Mesenchymal stem cell (in vitro differentiated cells and primary cell): ENCODE measurements around the gene IRF5.
"Not testable (repeated sequence)": the region's sequence is repeated elsewhere in the genome, so short reads cannot be mapped to it uniquely, and the experiment has no call there.

Experiments used
- DNase-seq: peaks from one replicate; pipeline ENCODE4 v3.0.0-alpha.2; 2013
- H2AFZ ChIP-seq: one replicate; pipeline ENCODE4 v1.6.1; 2013; ENCODE audit warnings: low read depth, mild to moderate bottlenecking, control low read depth, inconsistent platforms, low read length, moderate library complexity
- H2AK5ac ChIP-seq: 2 replicates; pipeline ENCODE4 v1.6.1; 2013; ENCODE audit warnings: low read length, moderate library complexity, mild to moderate bottlenecking, inconsistent platforms; ENCODE audit not compliant: severe bottlenecking
- H2BK120ac ChIP-seq: one replicate; pipeline ENCODE4 v1.6.1; 2013; ENCODE audit warnings: low read depth, mild to moderate bottlenecking, inconsistent platforms, low read length, moderate library complexity
- H2BK12ac ChIP-seq, 2 experiments: one replicate each; pipeline ENCODE4 v1.6.1; 2013; ENCODE audit warnings: inconsistent platforms in 2 of 2, low read length in 2 of 2, mild to moderate bottlenecking in 2 of 2, moderate library complexity in 2 of 2, control low read depth in 1 of 2
- H2BK15ac ChIP-seq: one replicate; pipeline ENCODE4 v1.6.1; 2013; ENCODE audit warnings: mild to moderate bottlenecking, low read depth, inconsistent platforms; ENCODE audit not compliant: poor library complexity, severe bottlenecking
- H2BK5ac ChIP-seq: 2 replicates; pipeline ENCODE4 v1.6.1; 2013; ENCODE audit warnings: low read depth, mild to moderate bottlenecking, low read length, control low read depth, inconsistent platforms; ENCODE audit not compliant: poor library complexity, severe bottlenecking
- H3K14ac ChIP-seq, 2 experiments: one replicate each; pipeline ENCODE4 v1.6.1; 2013; ENCODE audit warnings: inconsistent platforms in 2 of 2, low read length in 2 of 2, control low read depth in 1 of 2, mild to moderate bottlenecking in 1 of 2, moderate library complexity in 1 of 2
- H3K18ac ChIP-seq, 2 experiments: one replicate each; pipeline ENCODE4 v1.6.1; 2013; ENCODE audit warnings: inconsistent platforms in 2 of 2, low read length in 2 of 2, control low read depth in 1 of 2, low read depth in 1 of 2, mild to moderate bottlenecking in 1 of 2
- H3K23ac ChIP-seq, 2 experiments: one replicate each; pipeline ENCODE4 v1.6.1; 2013; ENCODE audit warnings: inconsistent platforms in 2 of 2, low read length in 2 of 2, mild to moderate bottlenecking in 2 of 2, moderate library complexity in 2 of 2, control low read depth in 1 of 2
- H3K27ac ChIP-seq: 2 replicates; pipeline ENCODE4 v1.5.1; 2013; ENCODE audit warnings: mild to moderate bottlenecking, moderate library complexity, low read length, control low read depth, inconsistent platforms; ENCODE audit not compliant: poor library complexity, severe bottlenecking
- H3K27me3 ChIP-seq, 2 experiments: 2 replicates each; pipeline versions ENCODE4 v1.6.1 to v1.7.0; 2013; ENCODE audit warnings: low read length in 2 of 2, mild to moderate bottlenecking in 2 of 2, moderate library complexity in 2 of 2, control low read depth in 1 of 2, inconsistent platforms in 1 of 2; ENCODE audit not compliant: control insufficient read depth in 1 of 2, insufficient read depth in 1 of 2
- H3K36me3 ChIP-seq, 2 experiments: 2 replicates each; pipeline versions ENCODE4 v1.6.1 to v1.7.0; 2013; ENCODE audit warnings: low read length in 2 of 2, control low read depth in 1 of 2, inconsistent platforms in 1 of 2, low read depth in 1 of 2, mild to moderate bottlenecking in 1 of 2; ENCODE audit not compliant: insufficient read depth in 2 of 2, control insufficient read depth in 1 of 2
- H3K4ac ChIP-seq, 2 experiments: one replicate each; pipeline ENCODE4 v1.6.1; 2013; ENCODE audit warnings: inconsistent platforms in 2 of 2, low read length in 2 of 2, mild to moderate bottlenecking in 2 of 2, moderate library complexity in 2 of 2, control low read depth in 1 of 2, low read depth in 1 of 2
- H3K4me1 ChIP-seq: 2 replicates; pipeline ENCODE4 v1.6.1; 2013; ENCODE audit warnings: low read depth, low read length, control low read depth; ENCODE audit not compliant: control insufficient read depth, insufficient read depth
- H3K4me2 ChIP-seq: 2 replicates; pipeline ENCODE4 v1.6.1; 2013; ENCODE audit warnings: low read length, mild to moderate bottlenecking, inconsistent platforms; ENCODE audit not compliant: poor library complexity, severe bottlenecking
- H3K4me3 ChIP-seq, 2 experiments: 2 replicates each; pipeline versions ENCODE4 v1.5.1 to v1.7.0; 2013; ENCODE audit warnings: low read length in 2 of 2, mild to moderate bottlenecking in 2 of 2, control low read depth in 1 of 2, low read depth in 1 of 2; ENCODE audit not compliant: insufficient read depth in 1 of 2
- H3K79me1 ChIP-seq: replicated peaks from 2 replicates; pipeline ENCODE4 v1.6.1; 2013; ENCODE audit warnings: mild to moderate bottlenecking, control low read depth, low read length, inconsistent platforms; ENCODE audit not compliant: poor library complexity, severe bottlenecking
- H3K9ac ChIP-seq: 2 replicates; pipeline ENCODE4 v1.7.0; 2013; ENCODE audit warnings: mild to moderate bottlenecking, low read length, moderate library complexity
- H3K9me3 ChIP-seq: 2 replicates; pipeline ENCODE4 v1.7.0; 2013; ENCODE audit warnings: mild to moderate bottlenecking, low read length; ENCODE audit not compliant: control insufficient read depth
- H4K8ac ChIP-seq: one replicate; pipeline ENCODE4 v1.6.1; 2013; ENCODE audit warnings: inconsistent platforms, mild to moderate bottlenecking, low read length, moderate library complexity
- H4K91ac ChIP-seq: one replicate; pipeline ENCODE4 v1.6.1; 2013; ENCODE audit warnings: mild to moderate bottlenecking, low read length, inconsistent platforms
- WGBS: methylation state at CpG from one replicate; pipeline ENCODE4 v1.1.7; 2013; ENCODE audit warnings: mixed read lengths; 5-methylcytosine and 5-hydroxymethylcytosine counted together

The IRF5 gene

GRCh38 chr7:128940494-128941322 is 3.0 kb downstream of the IRF5 start:
- Histone ChIP-seq H3K9ac (no peak overlapping the region), H3K9me3 (no peaks in the 10 kb centered on the region), H2AK5ac (no peak overlapping the region), H3K4me1 (peaks cover 15% of the 10 kb centered on the region), H3K4me2 (no peak overlapping the region), H3K4ac (no peak overlapping the region), H2AFZ (no peak overlapping the region), H4K91ac (no peak overlapping the region), H3K27me3 (peaks cover 47 to 70% of the 10 kb centered on the region in 2 experiments), H3K18ac (no peak overlapping the region), H2BK5ac (no peak overlapping the region), H4K8ac (no peak overlapping the region), H3K36me3 (peaks cover 0 to under 1% of the 10 kb centered on the region in 2 experiments), H3K4me3 (no peak overlapping the region), H3K79me1 (no peaks in the 10 kb centered on the region), H2BK12ac (no peak overlapping the region), H2BK15ac (no peak overlapping the region), H3K14ac (peak overlapping the region in 1 of 2 experiments; percentile 11), H3K27ac (no peak overlapping the region), H2BK120ac (no peak overlapping the region), H3K23ac (no peak overlapping the region)
- 78% methylated on average over 20 of the region's 20 CpGs for WGBS
- no peak for DNase-seq

- no peak for DNase-seq
- no peak overlapping the region for H3K14ac ChIP-seq
- H2BK120ac ChIP-seq = no peak overlapping the region
- no peak overlapping the region for H3K23ac ChIP-seq
- H3K4me1 ChIP-seq = peaks cover 15% of the 10 kb centered on the region
- H3K27ac ChIP-seq = no peak overlapping the region
- H3K18ac ChIP-seq = no peak overlapping the region
- no peak overlapping the region for H2AK5ac ChIP-seq
- no peak overlapping the region for H3K4ac ChIP-seq
- WGBS = 81% methylated on average over 14 of the region's 15 CpGs
- no peak overlapping the region for H2BK12ac ChIP-seq
- H3K79me1 ChIP-seq = no peaks in the 10 kb centered on the region
- peaks cover 0 to 6% of the 10 kb centered on the region in 2 experiments for H3K36me3 ChIP-seq
- no peak overlapping the region for H3K9ac ChIP-seq
- H2BK5ac ChIP-seq = no peak overlapping the region
- no peak overlapping the region for H3K4me3 ChIP-seq
- H4K91ac ChIP-seq = no peak overlapping the region
- no peak overlapping the region for H2AFZ ChIP-seq
- H2BK15ac ChIP-seq = no peak overlapping the region
- no peak overlapping the region for H4K8ac ChIP-seq
- no peaks in the 10 kb centered on the region for H3K9me3 ChIP-seq
- H3K4me2 ChIP-seq = no peak overlapping the region
- H3K27me3 ChIP-seq = peaks cover 47 to 65% of the 10 kb centered on the region in 2 experiments
Measured at GRCh38 chr7:128941323-128941890, 3.7 kb downstream of the IRF5 start.

GRCh38 chr7:128941946-128942526 is 4.3 kb downstream of the IRF5 start:
- H2BK5ac ChIP-seq = no peak overlapping the region
- H3K36me3 ChIP-seq = peaks cover 0 to 6% of the 10 kb centered on the region in 2 experiments
- no peak for DNase-seq
- H3K4me1 ChIP-seq = peaks cover 15% of the 10 kb centered on the region
- no peak overlapping the region for H2AK5ac ChIP-seq
- H2BK15ac ChIP-seq = no peak overlapping the region
- no peak overlapping the region for H2BK12ac ChIP-seq
- no peaks in the 10 kb centered on the region for H3K79me1 ChIP-seq
- no peak overlapping the region for H3K4ac ChIP-seq
- no peak overlapping the region for H3K14ac ChIP-seq
- H4K91ac ChIP-seq = no peak overlapping the region
- H3K9ac ChIP-seq = no peak overlapping the region
- H3K9me3 ChIP-seq = no peaks in the 10 kb centered on the region
- H3K27me3 ChIP-seq = peaks cover 43 to 63% of the 10 kb centered on the region in 2 experiments
- no peak overlapping the region for H2BK120ac ChIP-seq
- no peak overlapping the region for H3K4me3 ChIP-seq
- 88% methylated on average over 16 of the region's 16 CpGs for WGBS
- H3K18ac ChIP-seq = no peak overlapping the region
- no peak overlapping the region for H4K8ac ChIP-seq
- H3K27ac ChIP-seq = no peak overlapping the region
- H3K23ac ChIP-seq = no peak overlapping the region
- H3K4me2 ChIP-seq = no peak overlapping the region
- no peak overlapping the region for H2AFZ ChIP-seq

- DNase-seq, H2BK15ac ChIP-seq, H3K27ac ChIP-seq, H3K4ac ChIP-seq, H3K9me3 ChIP-seq, H3K4me3 ChIP-seq, H3K18ac ChIP-seq, H3K23ac ChIP-seq, H3K9ac ChIP-seq, H3K79me1 ChIP-seq, H2BK120ac ChIP-seq, H2BK5ac ChIP-seq, H4K8ac ChIP-seq, H2AFZ ChIP-seq, H2AK5ac ChIP-seq, H2BK12ac ChIP-seq, H4K91ac ChIP-seq, H3K14ac ChIP-seq, H3K4me2 ChIP-seq: not testable (repeated sequence)
- Histone ChIP-seq H3K4me1 (peaks cover 15% of the 10 kb centered on the region), H3K27me3 (peaks cover 36 to 54% of the 10 kb centered on the region in 2 experiments), H3K36me3 (peaks cover 0 to 15% of the 10 kb centered on the region in 2 experiments)
- WGBS = no CpG with 5 or more reads among the region's 2 CpGs
Measured at GRCh38 chr7:128943251-128943650, 5.5 kb downstream of the IRF5 start.
